Activated CD4-positive, alpha-beta memory T cell treated with anti-CD3 and anti-CD28 coated beads, Interleukin-2, amount 10 ng/mL, durations not matched to agents 7 days and 5 days (primary cell): ENCODE measurements around the gene SMNDC1. TPM values are rescaled to one million over a fixed set of nuclear protein-coding genes. Genes with fewer than 3 reads are reported as not detected.

Source experiments
- CTCF ChIA-PET: fragments of 350-600 bp; sonication (Branson Sonifier 250); formaldehyde crosslinking; loops from one replicate; lab custom pipeline; 2021; ENCODE audit warnings: antibody characterized with exemption, inconsistent platforms; lab: Charles Lee
- POLR2A ChIA-PET: fragments of 350-600 bp; sonication (Branson Sonifier 250); formaldehyde crosslinking; loops from one replicate; lab custom pipeline; 2021; ENCODE audit warnings: antibody characterized with exemption; lab: Charles Lee
- DNase-seq: peaks from one replicate; pipeline ENCODE4 v3.0.0-alpha.2; 2020
- H3K27ac Mint-ChIP-seq: one replicate; pipeline ENCODE4 v1.8.0; 2021; ENCODE audit warnings: mild to moderate bottlenecking, mixed read lengths
- H3K27me3 Mint-ChIP-seq: one replicate; pipeline ENCODE4 v1.8.0; 2021; ENCODE audit warnings: mixed read lengths
- H3K36me3 Mint-ChIP-seq: one replicate; pipeline ENCODE4 v1.8.0; 2021; ENCODE audit warnings: low read depth, mixed read lengths
- H3K4me1 Mint-ChIP-seq: one replicate; pipeline ENCODE4 v1.8.0; 2021; ENCODE audit warnings: mixed read lengths
- H3K4me3 Mint-ChIP-seq: one replicate; pipeline ENCODE4 v1.8.0; 2021; ENCODE audit warnings: mild to moderate bottlenecking, mixed read lengths
- H3K9me3 Mint-ChIP-seq: one replicate; pipeline ENCODE4 v1.8.0; 2021; ENCODE audit warnings: mixed read lengths
- total RNA-seq, 2 experiments: library from RNA; stranded (reverse); gene quantifications; one replicate each; pipeline ENCODE4 v1.2.3, GENCODE V29; 2021

The SMNDC1 gene
- total RNA-seq, 2 experiments from 2014 or later: 40.8 to 45.6 TPM

GRCh38 chr10:110324805-110325280 is 20.1 kb upstream of the SMNDC1 start:
- Mint-ChIP-seq H3K27me3 (peaks cover 3% of the 10 kb centered on the region), H3K36me3 (peaks cover 12% of the 10 kb centered on the region), H3K4me3 (no peak overlapping the region), H3K27ac (peak overlapping the region; percentile 58), H3K9me3 (peaks cover 17% of the 10 kb centered on the region), H3K4me1 (peaks cover 37% of the 10 kb centered on the region)
- ChIA-PET POLR2A (interaction anchor here (1.8 kb wide), 1 partner anchor 10 kb away, joined by 6 read pairs; no protein-coding TSS in a partner anchor), CTCF (no interaction called here)
- no peak for DNase-seq

- Mint-ChIP-seq H3K36me3 (peaks cover 10% of the 10 kb centered on the region), H3K27ac (peak overlapping the region; percentile 58), H3K9me3 (peaks cover 15% of the 10 kb centered on the region), H3K27me3 (peaks cover 3% of the 10 kb centered on the region), H3K4me3 (no peak overlapping the region), H3K4me1 (peaks cover 37% of the 10 kb centered on the region)
- ChIA-PET CTCF (interaction anchor here (1.2 to 1.3 kb wide), 2 partner anchors 10 to 11 kb away, joined by 3 read pairs; no protein-coding TSS in a partner anchor), POLR2A (interaction anchor here (1.8 to 2.2 kb wide), 2 partner anchors 11 to 175 kb away, joined by 6 to 9 read pairs; no protein-coding TSS in a partner anchor)
- no peak for DNase-seq
Observed at GRCh38 chr10:110324201-110324804, 19.6 kb upstream of the SMNDC1 start.

GRCh38 chr10:110323503-110323902 is 18.8 kb upstream of the SMNDC1 start:
- H3K27ac Mint-ChIP-seq: no peak overlapping the region

GRCh38 chr10:110321869-110322620 is 17.3 kb upstream of the SMNDC1 start:
- ChIA-PET CTCF (interaction anchor here (1.5 to 2.4 kb wide), 2 partner anchors 32 to 224 kb away, joined by 4 to 13 read pairs; no protein-coding TSS in a partner anchor), POLR2A (interaction anchor here (1.2 to 2.2 kb wide), 3 partner anchors 10 to 178 kb away, joined by 3 to 9 read pairs (median 5); no protein-coding TSS in a partner anchor)
- DNase-seq: no peak
- Mint-ChIP-seq H3K27me3 (peaks cover under 1% of the 10 kb centered on the region), H3K36me3 (peaks cover 9% of the 10 kb centered on the region), H3K4me3 (no peak overlapping the region), H3K4me1 (peaks cover 42% of the 10 kb centered on the region), H3K9me3 (peaks cover 12% of the 10 kb centered on the region), H3K27ac (no peak overlapping the region)

More at GRCh38 chr10:110323503-110323902, 18.8 kb upstream of the SMNDC1 start:
- Mint-ChIP-seq H3K27me3 (peaks cover 3% of the 10 kb centered on the region), H3K4me1 (peaks cover 41% of the 10 kb centered on the region), H3K9me3 (peaks cover 13% of the 10 kb centered on the region), H3K36me3 (peaks cover 9% of the 10 kb centered on the region), H3K4me3 (no peak overlapping the region)
- no peak for DNase-seq
- POLR2A ChIA-PET: interaction anchor here (1.7 to 2.2 kb wide), 2 partner anchors 9 to 176 kb away, joined by 5 to 9 read pairs; no protein-coding TSS in a partner anchor
- CTCF ChIA-PET: interaction anchor here (0.8 to 1.3 kb wide), 3 partner anchors 10 to 223 kb away, joined by 3 to 4 read pairs (median 3); no protein-coding TSS in a partner anchor

- H3K27ac Mint-ChIP-seq: no peak overlapping the region
- peaks cover 3% of the 10 kb centered on the region for H3K27me3 Mint-ChIP-seq
- ChIA-PET CTCF (interaction anchor here (0.6 to 1.9 kb wide), 2 partner anchors 200 to 229 kb away, joined by 3 to 4 read pairs; no protein-coding TSS in a partner anchor), POLR2A (interaction anchor here (3.1 kb wide), 1 partner anchor 181 kb away, joined by 9 read pairs; no protein-coding TSS in a partner anchor)
- H3K4me1 Mint-ChIP-seq: peaks cover 23% of the 10 kb centered on the region
- no peak overlapping the region for H3K4me3 Mint-ChIP-seq
- no peak for DNase-seq
- peaks cover 11% of the 10 kb centered on the region for H3K9me3 Mint-ChIP-seq
- peaks cover 7% of the 10 kb centered on the region for H3K36me3 Mint-ChIP-seq
Observed at GRCh38 chr10:110317866-110318850, 13.4 kb upstream of the SMNDC1 start.

- POLR2A ChIA-PET: interaction anchor here (0.8 to 2.9 kb wide), 3 partner anchors 41 to 215 kb away, joined by 3 to 18 read pairs (median 7); partner anchors contain the start of gene DUSP5
- Mint-ChIP-seq H3K27ac (no peak overlapping the region), H3K27me3 (peaks cover 3% of the 10 kb centered on the region), H3K36me3 (no peaks in the 10 kb centered on the region), H3K9me3 (no peaks in the 10 kb centered on the region), H3K4me1 (peaks cover 42% of the 10 kb centered on the region), H3K4me3 (no peak overlapping the region)
- CTCF ChIA-PET: interaction anchor here (0.8 to 3.4 kb wide), 8 partner anchors 8 to 236 kb away, joined by 3 to 30 read pairs (median 4); no protein-coding TSS in a partner anchor
- no peak for DNase-seq
Observed at GRCh38 chr10:110313674-110314073, 9.0 kb upstream of the SMNDC1 start.

- no peak for DNase-seq
- Mint-ChIP-seq H3K4me3 (no peak overlapping the region), H3K36me3 (no peaks in the 10 kb centered on the region), H3K9me3 (no peaks in the 10 kb centered on the region), H3K27me3 (peaks cover 3% of the 10 kb centered on the region), H3K4me1 (peaks cover 33% of the 10 kb centered on the region), H3K27ac (no peak overlapping the region)
- ChIA-PET POLR2A (interaction anchor here (0.9 to 1.2 kb wide), 2 partner anchors 187 to 190 kb away, joined by 5 read pairs; no protein-coding TSS in a partner anchor), CTCF (interaction anchor here (1.0 to 3.4 kb wide), 4 partner anchors 22 to 234 kb away, joined by 3 to 30 read pairs (median 7); no protein-coding TSS in a partner anchor)
Observed at GRCh38 chr10:110312206-110312605, 7.5 kb upstream of the SMNDC1 start.

GRCh38 chr10:110311357-110311949 is 6.7 kb upstream of the SMNDC1 start:
- peak; percentile 50 for DNase-seq
- ChIA-PET POLR2A (interaction anchor here (0.8 to 1.2 kb wide), 2 partner anchors 23 to 187 kb away, joined by 4 to 5 read pairs; no protein-coding TSS in a partner anchor), CTCF (interaction anchor here (1.0 to 3.4 kb wide), 7 partner anchors 17 to 297 kb away, joined by 3 to 30 read pairs (median 6); no protein-coding TSS in a partner anchor)
- Mint-ChIP-seq H3K27ac (no peak overlapping the region), H3K27me3 (peaks cover 3% of the 10 kb centered on the region), H3K4me1 (peaks cover 33% of the 10 kb centered on the region), H3K36me3 (no peaks in the 10 kb centered on the region), H3K9me3 (no peaks in the 10 kb centered on the region), H3K4me3 (no peak overlapping the region)

GRCh38 chr10:110310741-110311140 is 6.0 kb upstream of the SMNDC1 start:
- H3K27ac Mint-ChIP-seq: no peak overlapping the region
- no peaks in the 10 kb centered on the region for H3K27me3 Mint-ChIP-seq
- no peaks in the 10 kb centered on the region for H3K9me3 Mint-ChIP-seq
- no peak overlapping the region for H3K4me3 Mint-ChIP-seq
- no peak for DNase-seq
- ChIA-PET POLR2A (interaction anchor here (0.8 to 1.6 kb wide), 4 partner anchors 24 to 235 kb away, joined by 3 to 4 read pairs (median 4); no protein-coding TSS in a partner anchor), CTCF (interaction anchor here (0.8 to 2.5 kb wide), 11 partner anchors 18 to 298 kb away, joined by 3 to 24 read pairs (median 4); no protein-coding TSS in a partner anchor)
- peaks cover 39% of the 10 kb centered on the region for H3K4me1 Mint-ChIP-seq
- H3K36me3 Mint-ChIP-seq: no peaks in the 10 kb centered on the region

GRCh38 chr10:110307805-110308204 is 3.1 kb upstream of the SMNDC1 start:
- DNase-seq: no peak
- Mint-ChIP-seq H3K27me3 (no peaks in the 10 kb centered on the region), H3K36me3 (peaks cover 17% of the 10 kb centered on the region), H3K27ac (no peak overlapping the region), H3K9me3 (no peaks in the 10 kb centered on the region), H3K4me1 (peaks cover 45% of the 10 kb centered on the region), H3K4me3 (no peak overlapping the region)
- POLR2A ChIA-PET: interaction anchor here (2.1 to 5.2 kb wide), 4 partner anchors 47 to 260 kb away, joined by 8 to 49 read pairs (median 24); partner anchors contain the start of genes DUSP5 and SMC3
- CTCF ChIA-PET: interaction anchor here (0.8 to 5.2 kb wide), 11 partner anchors 47 to 374 kb away, joined by 3 to 67 read pairs (median 20); partner anchors contain the start of gene SMC3

GRCh38 chr10:110306452-110306768 is 1.7 kb upstream of the SMNDC1 start:
- Mint-ChIP-seq H3K36me3 (peaks cover 31% of the 10 kb centered on the region), H3K27ac (peak overlapping the region; percentile 96), H3K27me3 (no peaks in the 10 kb centered on the region), H3K4me1 (peaks cover 53% of the 10 kb centered on the region), H3K9me3 (no peaks in the 10 kb centered on the region), H3K4me3 (peak overlapping the region; percentile 97)
- CTCF ChIA-PET: interaction anchor here (0.6 to 5.2 kb wide), 22 partner anchors 17 to 366 kb away, joined by 3 to 67 read pairs (median 4); partner anchors contain the start of gene SMC3
- no peak for DNase-seq
- POLR2A ChIA-PET: interaction anchor here (1.3 to 5.2 kb wide), 6 partner anchors 48 to 293 kb away, joined by 3 to 51 read pairs (median 23); partner anchors contain the start of genes DUSP5 and SMC3
